H1 (cell line): ENCODE data around the gene TBC1D22B. TPM values are rescaled to one million over a fixed set of nuclear protein-coding genes. Genes with fewer than 3 reads are reported as not detected.

Experiments
- CTCF ChIA-PET: fragments of 300-600 bp; sonication (Branson Sonifier 250); formaldehyde crosslinking; loops from one replicate; lab custom pipeline; 2021; ENCODE audit not compliant: partially characterized antibody; lab: Charles Lee
- POLR2A ChIA-PET: fragments of 300-600 bp; sonication (Branson Sonifier 250); formaldehyde crosslinking; loops from one replicate; lab custom pipeline; 2021; ENCODE audit warnings: inconsistent platforms; ENCODE audit not compliant: partially characterized antibody; lab: Charles Lee
- DNase-seq, 2 experiments: peaks; one replicate each; pipeline versions ENCODE4 v3.0.0 to v3.0.0-alpha.2; 2010 to 2022; ENCODE audit warnings: low spot score in 2 of 2, low read depth in 1 of 2, mixed read lengths in 1 of 2
- FAIRE-seq: peaks from 2 replicates; lab custom pipeline; 2011; peaks lifted over from hg19 to GRCh38; lab: Jason Lieb, UNC
- H2AFZ ChIP-seq: 2 replicates; pipeline ENCODE4 v1.8.1; 2012; ENCODE audit warnings: low read length, inconsistent platforms
- H2AK5ac ChIP-seq: 2 replicates; pipeline ENCODE4 v1.6.1; 2013; ENCODE audit warnings: low read depth, low read length
- H2BK120ac ChIP-seq: replicated peaks from 2 replicates; pipeline ENCODE3; 2013; ENCODE audit warnings: low read depth, low read length, inconsistent platforms
- H2BK12ac ChIP-seq: 2 replicates; pipeline ENCODE4 v1.6.1; 2013; ENCODE audit warnings: low read depth, low read length
- H2BK15ac ChIP-seq: 2 replicates; pipeline ENCODE4 v1.6.1; 2013; ENCODE audit warnings: low read length
- H2BK20ac ChIP-seq: 2 replicates; pipeline ENCODE4 v1.6.1; 2013; ENCODE audit warnings: low read length
- H2BK5ac ChIP-seq: 2 replicates; pipeline ENCODE4 v1.6.1; 2013; ENCODE audit warnings: low read depth, low read length
- H3K14ac ChIP-seq: 2 replicates; pipeline ENCODE4 v1.6.1; 2013; ENCODE audit warnings: inconsistent platforms; ENCODE audit not compliant: insufficient read length
- H3K18ac ChIP-seq: 2 replicates; pipeline ENCODE4 v1.6.1; 2013; ENCODE audit warnings: low read length; ENCODE audit errors: extremely low read depth
- H3K23ac ChIP-seq: 2 replicates; pipeline ENCODE4 v1.6.1; 2013; ENCODE audit warnings: inconsistent platforms; ENCODE audit not compliant: insufficient read length
- H3K23me2 ChIP-seq: 2 replicates; pipeline ENCODE4 v1.6.1; 2013; ENCODE audit warnings: low read depth, low read length
- H3K27ac ChIP-seq: 2 replicates; pipeline ENCODE4 v1.6.1; 2011; ENCODE audit warnings: low read depth, low read length, inconsistent platforms
- H3K27me3 ChIP-seq, 4 experiments: replicated peaks in 1 of 4; 1 replicate in 1 of 4; 2 replicates in 3 of 4; pipeline versions ENCODE4 v1.6.1 to v1.8.1; 2011 to 2013; ENCODE audit warnings: low read length in 3 of 4, mild to moderate bottlenecking in 3 of 4, inconsistent platforms in 2 of 4, mixed read lengths in 2 of 4, moderate library complexity in 1 of 4; ENCODE audit not compliant: control insufficient read depth in 3 of 4, insufficient read depth in 3 of 4; ENCODE audit errors: extremely low read depth in 1 of 4
- H3K36me3 ChIP-seq, 4 experiments: 2 replicates each; pipeline versions ENCODE4 v1.6.1 to v1.8.1; 2011 to 2013; ENCODE audit warnings: mild to moderate bottlenecking in 4 of 4, low read length in 3 of 4, moderate library complexity in 2 of 4, control low read depth in 1 of 4, inconsistent platforms in 1 of 4; ENCODE audit not compliant: insufficient read depth in 4 of 4, control insufficient read depth in 2 of 4
- H3K4ac ChIP-seq: replicated peaks from 2 replicates; pipeline ENCODE3; 2013; ENCODE audit warnings: low read length, low read depth, mixed read lengths, inconsistent platforms; ENCODE audit not compliant: insufficient read length
- H3K4me1 ChIP-seq, 4 experiments: replicated peaks in 1 of 4; 1 replicate in 1 of 4; 2 replicates in 3 of 4; pipeline versions ENCODE4 v1.6.1 to v1.8.1; 2011 to 2013; ENCODE audit warnings: low read length in 3 of 4, inconsistent platforms in 2 of 4, mixed read lengths in 1 of 4; ENCODE audit not compliant: insufficient read depth in 4 of 4, control insufficient read depth in 3 of 4
- H3K4me2 ChIP-seq, 2 experiments: 2 replicates each; pipeline versions ENCODE4 v1.6.1 to v1.8.1; 2011 to 2013; ENCODE audit warnings: low read depth in 2 of 2, low read length in 2 of 2, control low read depth in 1 of 2, inconsistent platforms in 1 of 2, mild to moderate bottlenecking in 1 of 2; ENCODE audit not compliant: insufficient read depth in 1 of 2
- H3K4me3 ChIP-seq, 4 experiments: fragments of 200-600, 300-600 bp in 1 of 4; sonication (generic), shearing (Covaris generic), sonication (Bioruptor Twin) in 1 of 4; 2 replicates each; pipeline versions ENCODE4 v1.5.1 to v1.8.1; 2011 to 2016; ENCODE audit warnings: low read length in 4 of 4, low read depth in 3 of 4, control low read depth in 2 of 4, inconsistent platforms in 2 of 4, mild to moderate bottlenecking in 2 of 4, mixed read lengths in 1 of 4, moderate library complexity in 1 of 4; ENCODE audit not compliant: insufficient read depth in 2 of 4; ENCODE audit errors: extremely low read depth in 1 of 4
- H3K56ac ChIP-seq: replicated peaks from 2 replicates; pipeline ENCODE3; 2013; ENCODE audit warnings: low read depth, mild to moderate bottlenecking, mixed read lengths, low read length, inconsistent platforms; ENCODE audit not compliant: insufficient read length
- H3K79me1 ChIP-seq: 2 replicates; pipeline ENCODE4 v1.6.1; 2013; ENCODE audit warnings: low read depth, low read length, control low read depth
- H3K79me2 ChIP-seq, 2 experiments: 2 replicates each; pipeline versions ENCODE4 v1.6.1 to v1.8.1; 2012 to 2013; ENCODE audit warnings: low read length in 2 of 2, mild to moderate bottlenecking in 2 of 2, inconsistent platforms in 1 of 2; ENCODE audit not compliant: insufficient read depth in 2 of 2, control insufficient read depth in 1 of 2
- H3K9ac ChIP-seq, 4 experiments: replicated peaks in 1 of 4; 1 replicate in 1 of 4; 2 replicates in 3 of 4; pipeline versions ENCODE4 v1.6.1 to v1.8.1; 2011 to 2013; ENCODE audit warnings: low read depth in 3 of 4, low read length in 3 of 4, control low read depth in 2 of 4, mild to moderate bottlenecking in 2 of 4, moderate library complexity in 2 of 4, inconsistent platforms in 1 of 4; ENCODE audit errors: extremely low read depth in 1 of 4
- H3K9me3 ChIP-seq, 2 experiments: 2 replicates each; pipeline versions ENCODE4 v1.6.1 to v1.8.1; 2012 to 2013; ENCODE audit warnings: mild to moderate bottlenecking in 2 of 2, moderate library complexity in 2 of 2, control low read depth in 1 of 2, inconsistent platforms in 1 of 2, low read depth in 1 of 2, low read length in 1 of 2, mixed read lengths in 1 of 2; ENCODE audit not compliant: insufficient read depth in 2 of 2
- H4K20me1 ChIP-seq, 2 experiments: replicated peaks in 1 of 2; 2 replicates each; pipeline versions ENCODE3 to v1.8.1; 2011 to 2013; ENCODE audit warnings: inconsistent platforms in 2 of 2, low read length in 2 of 2, mild to moderate bottlenecking in 1 of 2; ENCODE audit not compliant: insufficient read depth in 2 of 2, control insufficient read depth in 1 of 2
- H4K5ac ChIP-seq: 2 replicates; pipeline ENCODE4 v1.6.1; 2013; ENCODE audit warnings: low read length, low read depth, mixed read lengths, inconsistent platforms; ENCODE audit not compliant: insufficient read length
- H4K8ac ChIP-seq: 2 replicates; pipeline ENCODE4 v1.8.0; 2013; ENCODE audit warnings: mild to moderate bottlenecking, moderate library complexity, low read length, inconsistent platforms; ENCODE audit not compliant: insufficient read depth; ENCODE audit errors: extremely low read depth
- H4K91ac ChIP-seq: replicated peaks from 2 replicates; pipeline ENCODE3; 2013; ENCODE audit warnings: low read length, mixed read lengths, inconsistent platforms; ENCODE audit not compliant: insufficient read length
- BACH1 ChIP-seq: IDR thresholded peaks from 2 replicates; pipeline ENCODE4 v1.6.1; 2012; ENCODE audit warnings: low read length, improper control_type of control experiment
- CTBP2 ChIP-seq: IDR thresholded peaks from 2 replicates; pipeline ENCODE4 v1.7.0; 2011; ENCODE audit warnings: borderline replicate concordance, mild to moderate bottlenecking, moderate library complexity, mixed read lengths, low read length; ENCODE audit not compliant: insufficient read depth, insufficient read length
- RAD21 ChIP-seq, 2 experiments: IDR thresholded peaks in 1 of 2; conservative IDR thresholded peaks in 1 of 2; 2 replicates each; pipeline ENCODE4 v1.6.1; 2011; ENCODE audit warnings: low read depth in 2 of 2, low read length in 2 of 2, improper control_type of control experiment in 1 of 2, inconsistent platforms in 1 of 2, mild to moderate bottlenecking in 1 of 2, moderate library complexity in 1 of 2
- RNF2 ChIP-seq: fragments of 200-900, 300-1000 bp; sonication (generic); IDR thresholded peaks from 2 replicates; pipeline ENCODE4 v1.7.1; 2016; ENCODE audit warnings: borderline replicate concordance, low read depth, mild to moderate bottlenecking, antibody characterized with exemption, low read length; ENCODE audit not compliant: poor library complexity, severe bottlenecking; ENCODE audit errors: missing control alignments
- WGBS, 2 experiments: shearing (Covaris generic) in 1 of 2; methylation state at CpG; one replicate each; pipeline versions ENCODE4 v1.1.6 to v1.1.7; 2013 to 2015; ENCODE audit warnings: low lambda C conversion rate in 2 of 2, mixed read lengths in 2 of 2, inconsistent platforms in 1 of 2, low coverage in 1 of 2, missing lambda C conversion rate in 1 of 2; ENCODE audit not compliant: insufficient replicate concordance in 2 of 2, insufficient coverage in 1 of 2, insufficient read length in 1 of 2; ENCODE audit errors: extremely low coverage in 1 of 2, missing lambda C conversion rate in 1 of 2; 5-methylcytosine and 5-hydroxymethylcytosine counted together
- polyA plus RNA-seq, 7 experiments: library from polyadenylated mRNA; depleted of rRNA in 3 of 7; stranded (reverse) in 5 of 7; unstranded in 2 of 7; fragments of >200 nt in 5 of 7; fragments of 200-250 nt in 2 of 7; gene quantifications; 1 replicate in 5 of 7; 2 replicates in 1 of 7; 4 replicates in 1 of 7; pipeline versions ENCODE4 v1.2.1 to v1.2.3, GENCODE V29; 2011 to 2013; ENCODE audit warnings: missing spikeins in 2 of 7, mixed read lengths in 2 of 7
- total RNA-seq: library from RNA; stranded (reverse); fragmentation: NEBNext Ultra II Directional; extraction: Animal tissue kit (Norgen Biotek cat#: 25700); gene quantifications from 2 replicates; pipeline ENCODE4 v1.2.1, GENCODE V29; 2021

The TBC1D22B gene
- total and polyA plus RNA-seq, 2 of the 8 experiments (the other 6 are each of a cell fraction or from before 2014, with no cell fraction given) = 10.1 to 17.4 TPM

GRCh38 chr6:37365791-37366190 is 108.2 kb downstream of the TBC1D22B start:
- WGBS, 2 experiments = 89% methylated on average over 2 of the region's 2 CpGs; no CpG with 5 or more reads in 1 of the 2 experiments
- no peak overlapping the region for H2BK12ac ChIP-seq
- H3K36me3 ChIP-seq = peaks cover 6 to 43% (median 31%) of the 10 kb centered on the region in 4 experiments; a peak in 7 of 8 replicates
- H4K20me1 ChIP-seq = peaks cover 1 to 2% of the 10 kb centered on the region in 2 experiments
- no peaks in the 10 kb centered on the region for H3K4me1 ChIP-seq
- H3K14ac ChIP-seq = no peak overlapping the region
- no peak overlapping the region for H2BK5ac ChIP-seq
- no peak overlapping the region for H3K18ac ChIP-seq
- no peak overlapping the region for H2BK20ac ChIP-seq
- H2AK5ac ChIP-seq = no peak overlapping the region
- POLR2A ChIA-PET = no interaction called here
- H2BK15ac ChIP-seq = no peak overlapping the region
- no peak overlapping the region for H2BK120ac ChIP-seq
- no peak overlapping the region for H4K91ac ChIP-seq
- no peak overlapping the region for H2AFZ ChIP-seq
- no peak for FAIRE-seq
- CTCF ChIA-PET = interaction anchor here (0.8 to 2.0 kb wide), 8 partner anchors 9 to 68 kb away, joined by 3 to 11 read pairs (median 5); no protein-coding TSS in a partner anchor
- no peaks in the 10 kb centered on the region for H3K23me2 ChIP-seq
- no peak overlapping the region for H3K4ac ChIP-seq
- H4K5ac ChIP-seq = no peak overlapping the region
- no peak overlapping the region for H3K56ac ChIP-seq
- DNase-seq = no peak
- no peak overlapping the region for H3K4me2 ChIP-seq
- H3K27me3 ChIP-seq = no peaks in the 10 kb centered on the region
- no peaks in the 10 kb centered on the region; the same call in 1 of the 2 replicates for H3K79me1 ChIP-seq
- no peak overlapping the region for H3K4me3 ChIP-seq
- no peaks in the 10 kb centered on the region for H3K9me3 ChIP-seq
- no peaks in the 10 kb centered on the region for H3K79me2 ChIP-seq
- H3K27ac ChIP-seq = no peak overlapping the region
- H4K8ac ChIP-seq = no peak overlapping the region
- no peak overlapping the region for H3K23ac ChIP-seq
- H3K9ac ChIP-seq = no peak overlapping the region
- TF ChIP-seq RNF2 (no peak), CTBP2 (no peak), BACH1 (no peak), RAD21 (IDR thresholded peaks at IDR 0.05 in 1 of 2, conservative IDR thresholded peaks at IDR 0.05 in 1 of 2; ENCODE audit: low read depth in 2 of 2, low read length in 2 of 2) (0 out of 4 replicates have a peak, but pooled peaks of 1 of the 2 experiments have one; percentile 5)
